Ectodermal cell (in vitro differentiated cells): ENCODE measurements around the gene PPP4C.

Experiments used
- H3K27ac ChIP-seq: 2 replicates; pipeline ENCODE4 v1.7.0; 2013; ENCODE audit warnings: mild to moderate bottlenecking, low read depth, low read length; ENCODE audit not compliant: insufficient read depth, poor library complexity, severe bottlenecking
- H3K27me3 ChIP-seq: 2 replicates; pipeline ENCODE4 v1.7.0; 2013; ENCODE audit warnings: mild to moderate bottlenecking, low read length; ENCODE audit not compliant: insufficient read depth, control insufficient read depth, poor library complexity, severe bottlenecking
- H3K36me3 ChIP-seq: one replicate; pipeline ENCODE4 v1.7.0; 2013; ENCODE audit warnings: low read length; ENCODE audit not compliant: control insufficient read depth, insufficient read depth
- H3K4me1 ChIP-seq: one replicate; pipeline ENCODE4 v1.7.0; 2013; ENCODE audit warnings: low read length; ENCODE audit not compliant: control insufficient read depth, insufficient read depth
- H3K4me3 ChIP-seq: 2 replicates; pipeline ENCODE4 v1.7.0; 2013; ENCODE audit warnings: low read depth, low read length, control low read depth; ENCODE audit not compliant: insufficient read depth
- H3K9me3 ChIP-seq: 2 replicates; pipeline ENCODE4 v1.7.0; 2013; ENCODE audit warnings: mild to moderate bottlenecking, low read length, moderate library complexity; ENCODE audit not compliant: control insufficient read depth
- WGBS, 2 experiments: methylation state at CpG; one replicate each; pipeline ENCODE4 v1.1.7; 2013; ENCODE audit warnings: missing lambda C conversion rate in 2 of 2; 5-methylcytosine and 5-hydroxymethylcytosine counted together

PPP4C gene

DNA sequence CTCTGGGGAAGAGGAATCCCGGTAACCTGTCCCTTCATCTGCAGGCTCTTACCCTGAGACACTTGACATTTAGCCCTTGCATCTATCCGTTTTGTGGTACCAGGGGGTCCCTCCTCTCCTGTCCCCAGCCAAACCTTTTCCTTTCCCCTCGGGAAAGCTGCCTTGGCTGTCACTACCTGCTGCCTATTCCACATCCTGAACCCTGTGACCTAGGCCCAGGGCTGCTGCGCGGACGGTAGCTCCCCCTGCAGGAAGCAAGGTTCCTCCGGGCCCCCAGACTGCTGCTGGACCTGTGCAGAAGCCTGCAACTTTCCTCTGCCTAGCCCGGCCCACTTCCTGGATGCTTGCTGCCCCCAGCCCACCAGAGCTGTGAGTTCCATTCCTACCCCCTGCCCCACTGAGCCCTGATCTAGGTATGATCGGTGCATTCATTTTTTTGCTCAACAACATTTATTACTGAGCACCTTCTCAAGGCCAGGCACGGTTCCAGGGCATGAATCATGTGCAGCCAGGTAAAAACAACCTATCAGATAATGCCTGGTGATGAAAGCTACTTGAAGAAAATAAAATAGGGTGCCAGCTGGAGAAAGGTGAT, 20.7 kb upstream of the PPP4C start:
- H3K27me3 ChIP-seq, result no peaks in the 10 kb centered on the region
- H3K36me3 ChIP-seq, result no peaks in the 10 kb centered on the region
- no peak overlapping the region for H3K27ac ChIP-seq
- no peaks in the 10 kb centered on the region for H3K4me1 ChIP-seq
- 32 to 34% methylated on average over 10 of the region's 10 CpGs for WGBS, 2 experiments
- no peak overlapping the region for H3K4me3 ChIP-seq
- no peaks in the 10 kb centered on the region for H3K9me3 ChIP-seq

DNA sequence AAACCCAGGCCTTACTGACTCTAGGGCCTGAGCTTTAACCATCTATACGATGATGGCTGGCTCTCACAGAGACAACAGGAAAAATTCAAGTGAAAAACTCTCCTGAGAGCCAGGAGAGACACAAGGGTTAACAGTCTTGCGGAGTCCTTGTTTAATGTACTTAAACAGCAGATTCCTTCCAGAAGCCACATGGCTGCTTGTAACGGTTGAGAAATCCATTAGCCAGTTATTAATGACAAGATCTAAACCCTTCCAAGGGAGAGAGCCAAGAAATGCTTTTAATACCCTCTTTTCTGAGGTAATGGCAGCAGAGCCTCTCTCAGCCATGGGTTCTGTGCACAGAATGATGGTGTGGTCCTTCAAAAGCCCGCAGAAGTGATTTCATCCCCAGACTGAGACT, 15.4 kb upstream of the PPP4C start:
- Histone ChIP-seq H3K36me3 (no peaks in the 10 kb centered on the region), H3K27me3 (no peaks in the 10 kb centered on the region), H3K27ac (no peak overlapping the region), H3K4me3 (no peak overlapping the region), H3K4me1 (peaks cover 18% of the 10 kb centered on the region), H3K9me3 (no peaks in the 10 kb centered on the region)
- 78 to 88% methylated on average over 4 of the region's 4 CpGs for WGBS, 2 experiments

GRCh38 chr16:30060836-30061554, 14.8 kb upstream of the PPP4C start:
- H3K9me3 ChIP-seq, result no peaks in the 10 kb centered on the region
- H3K4me1 ChIP-seq, result peaks cover 18% of the 10 kb centered on the region
- WGBS, 2 experiments, result 83 to 84% methylated on average over 2 of the region's 2 CpGs
- no peaks in the 10 kb centered on the region for H3K36me3 ChIP-seq
- no peak overlapping the region for H3K27ac ChIP-seq
- H3K4me3 ChIP-seq, result no peak overlapping the region
- H3K27me3 ChIP-seq, result no peaks in the 10 kb centered on the region

DNA sequence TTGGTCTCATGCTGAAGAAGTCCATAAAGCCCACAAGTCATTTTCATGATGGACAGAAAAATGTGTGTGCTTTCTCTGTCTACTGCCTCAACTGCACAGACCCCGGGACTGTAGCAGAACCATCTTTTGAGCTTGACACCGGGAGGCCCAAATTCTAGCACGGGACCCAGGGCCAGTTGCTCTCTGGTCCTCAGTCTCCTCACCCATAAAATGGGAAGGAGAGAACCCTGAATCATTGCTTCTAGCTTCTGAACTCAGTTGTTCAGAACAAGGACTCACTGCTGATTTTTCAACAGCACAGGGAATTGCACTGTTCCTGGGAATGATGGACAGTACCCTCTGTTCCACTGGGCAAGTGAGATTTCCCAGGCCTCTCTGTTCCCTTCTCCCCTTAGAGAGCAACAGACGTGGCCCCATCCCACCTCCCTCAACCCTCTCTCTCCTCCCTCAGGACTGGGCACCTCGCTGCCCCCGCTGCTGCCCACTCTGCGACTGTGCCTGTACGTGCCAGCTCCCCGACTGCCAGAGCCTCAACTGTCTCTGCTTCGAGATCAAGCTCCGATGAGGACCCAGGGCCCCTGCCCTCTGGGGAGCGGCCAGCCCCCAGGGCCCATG, 12.4 kb upstream of the PPP4C start:
- peak overlapping the region; percentile 98 for H3K4me3 ChIP-seq
- H3K27me3 ChIP-seq, result no peaks in the 10 kb centered on the region
- H3K27ac ChIP-seq, result peak overlapping the region; percentile 26
- WGBS, 2 experiments, result 63% methylated on average over 12 of the region's 12 CpGs
- H3K36me3 ChIP-seq, result peaks cover 10% of the 10 kb centered on the region
- no peaks in the 10 kb centered on the region for H3K9me3 ChIP-seq
- peaks cover 32% of the 10 kb centered on the region for H3K4me1 ChIP-seq

GRCh38 chr16:30063893-30064728, 11.7 kb upstream of the PPP4C start:
- H3K4me1 ChIP-seq, result peaks cover 32% of the 10 kb centered on the region
- H3K36me3 ChIP-seq, result peaks cover 18% of the 10 kb centered on the region
- peak overlapping the region; percentile 90 for H3K27ac ChIP-seq
- 2% methylated on average over 24 to 27 of the region's 27 CpGs for WGBS, 2 experiments
- H3K9me3 ChIP-seq, result no peaks in the 10 kb centered on the region
- H3K4me3 ChIP-seq, result peak overlapping the region; percentile 98
- H3K27me3 ChIP-seq, result no peaks in the 10 kb centered on the region

- Histone ChIP-seq H3K4me1 (peaks cover 32% of the 10 kb centered on the region), H3K9me3 (no peaks in the 10 kb centered on the region), H3K36me3 (peaks cover 24% of the 10 kb centered on the region), H3K27ac (peak overlapping the region; percentile 90), H3K27me3 (no peaks in the 10 kb centered on the region), H3K4me3 (peak overlapping the region; percentile 98)
- WGBS, 2 experiments, result 0 to 1% methylated on average over 25 of the region's 25 CpGs
These were observed 11.1 kb upstream of the PPP4C start for GRCh38 chr16:30064729-30065101.

DNA sequence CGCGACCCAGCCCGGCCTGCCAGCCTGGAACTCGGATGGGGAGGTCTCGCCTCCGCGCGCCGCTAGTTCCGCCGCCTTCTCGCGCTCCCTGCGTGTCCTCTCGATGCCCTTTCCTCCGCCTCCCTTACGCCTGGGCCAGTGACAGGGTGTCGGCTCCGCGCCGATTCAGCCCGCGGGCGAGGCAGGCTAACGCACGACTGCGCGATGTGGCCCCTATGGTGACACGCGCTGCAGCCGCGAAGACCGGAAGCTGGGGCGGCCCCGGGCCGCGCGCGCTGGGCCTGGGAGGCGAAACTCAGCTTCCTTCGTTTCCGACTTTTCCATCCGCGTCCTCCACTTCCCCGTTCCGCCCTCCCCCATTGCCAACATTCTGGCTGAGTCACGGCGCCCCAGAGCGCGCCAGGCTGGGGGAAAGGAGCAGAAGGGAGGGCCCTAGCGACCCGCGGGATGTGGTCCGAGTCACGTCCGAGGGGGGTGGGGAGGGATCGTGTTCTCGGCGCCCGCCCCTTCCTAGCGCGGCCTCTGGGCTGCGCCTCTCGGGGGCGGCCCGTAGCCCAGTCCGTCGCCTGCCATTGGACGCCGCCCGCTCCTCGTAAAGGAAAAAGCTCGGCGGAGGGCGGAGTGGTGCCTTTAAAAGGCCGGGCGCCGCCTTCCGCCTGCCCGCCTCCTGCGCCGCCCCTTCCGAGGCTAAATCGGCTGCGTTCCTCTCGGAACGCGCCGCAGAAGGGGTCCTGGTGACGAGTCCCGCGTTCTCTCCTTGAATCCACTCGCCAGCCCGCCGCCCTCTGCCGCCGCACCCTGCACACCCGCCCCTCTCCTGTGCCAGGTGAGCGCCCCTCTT, 10.5 kb upstream of the PPP4C start, which contains the start of gene ALDOA:
TSS of gene ALDOA (plus strand) at position 659 of the 841 bp plus-strand sequence. CDS start 1,138 bp downstream, outside the sequence.
- no peaks in the 10 kb centered on the region for H3K27me3 ChIP-seq
- H3K36me3 ChIP-seq, result peaks cover 30% of the 10 kb centered on the region
- peaks cover 32% of the 10 kb centered on the region for H3K4me1 ChIP-seq
- H3K4me3 ChIP-seq, result peak within 1 kb of the TSS; percentile 98
- H3K27ac ChIP-seq, result peak within 1 kb of the TSS; percentile 90
- 0% methylated on average over 99 of the region's 99 CpGs for WGBS, 2 experiments
- H3K9me3 ChIP-seq, result no peaks in the 10 kb centered on the region

DNA sequence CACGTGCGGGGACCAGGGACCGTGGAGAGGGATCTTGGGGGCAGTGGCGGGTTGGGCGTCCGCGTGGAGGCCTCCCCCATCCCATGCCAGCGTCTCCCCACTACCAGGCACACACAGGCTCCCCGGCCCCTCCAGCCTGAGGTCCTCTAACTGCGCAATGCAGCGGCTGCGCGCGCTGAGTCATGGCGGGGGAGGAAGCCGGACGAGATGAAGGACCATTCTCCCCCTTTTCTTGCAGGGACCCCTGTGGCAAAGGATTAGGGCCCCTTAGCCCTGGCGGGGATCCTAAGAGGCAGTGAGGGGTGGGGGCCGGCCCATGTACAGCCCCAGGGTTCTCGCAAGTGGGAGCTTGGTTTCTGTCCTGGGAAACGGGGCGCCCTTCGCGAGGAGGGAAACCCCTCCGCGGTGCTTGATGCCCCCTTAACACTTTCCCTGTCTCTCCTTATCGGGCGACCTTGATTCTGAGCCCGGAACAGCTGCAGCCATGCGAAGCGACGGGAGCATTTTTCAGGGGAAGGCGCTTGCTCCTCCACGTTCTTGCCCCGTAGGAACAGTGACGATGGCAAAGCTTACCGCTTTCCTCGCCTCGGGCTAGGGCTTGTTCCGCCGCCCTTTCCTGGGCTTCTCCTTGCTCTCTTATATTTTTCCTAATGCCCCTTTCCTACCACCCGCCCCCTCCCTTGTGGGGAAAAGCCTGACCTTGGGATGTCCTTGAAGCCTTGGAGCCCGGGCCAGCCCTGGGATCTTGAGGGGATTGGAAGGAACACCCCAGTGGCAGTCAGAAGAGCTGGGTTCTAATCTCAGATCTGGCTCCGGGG, 9.6 kb upstream of the PPP4C start:
- H3K27me3 ChIP-seq, result no peaks in the 10 kb centered on the region
- H3K4me1 ChIP-seq, result peaks cover 29% of the 10 kb centered on the region
- peak overlapping the region; percentile 98 for H3K4me3 ChIP-seq
- H3K9me3 ChIP-seq, result no peaks in the 10 kb centered on the region
- peaks cover 34% of the 10 kb centered on the region for H3K36me3 ChIP-seq
- peak overlapping the region; percentile 90 for H3K27ac ChIP-seq
- WGBS, 2 experiments, result 2% methylated on average over 44 of the region's 44 CpGs
